Limb (tissue), 2 donors: ENCODE data around the gene TLR5.

Experiments
- DNase-seq, 2 donors: peaks; one replicate each; pipeline ENCODE4 v3.0.0-alpha.2; 2016; ENCODE audit errors: extremely low spot score in 2 of 2

The TLR5 gene

DNA sequence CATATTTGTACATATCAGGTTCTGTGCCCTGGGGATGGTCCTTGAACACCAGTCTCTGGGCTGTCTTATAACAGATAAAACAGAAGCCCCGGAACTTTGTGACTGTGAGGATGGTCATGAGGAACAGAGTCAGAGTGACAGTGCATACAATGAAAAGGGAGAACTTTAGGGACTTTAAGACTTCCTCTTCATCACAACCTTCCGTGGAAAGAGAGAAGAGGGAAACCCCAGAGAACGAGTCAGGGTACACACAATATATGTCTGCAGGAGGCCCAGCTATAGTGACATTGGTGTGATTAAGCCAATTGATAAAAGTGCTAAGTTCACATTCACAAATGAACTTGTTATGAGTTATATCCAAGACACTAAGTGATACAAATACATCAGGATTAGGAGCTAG is 32.1 kb downstream of the TLR5 start:
- DNase-seq, result no peak

DNA sequence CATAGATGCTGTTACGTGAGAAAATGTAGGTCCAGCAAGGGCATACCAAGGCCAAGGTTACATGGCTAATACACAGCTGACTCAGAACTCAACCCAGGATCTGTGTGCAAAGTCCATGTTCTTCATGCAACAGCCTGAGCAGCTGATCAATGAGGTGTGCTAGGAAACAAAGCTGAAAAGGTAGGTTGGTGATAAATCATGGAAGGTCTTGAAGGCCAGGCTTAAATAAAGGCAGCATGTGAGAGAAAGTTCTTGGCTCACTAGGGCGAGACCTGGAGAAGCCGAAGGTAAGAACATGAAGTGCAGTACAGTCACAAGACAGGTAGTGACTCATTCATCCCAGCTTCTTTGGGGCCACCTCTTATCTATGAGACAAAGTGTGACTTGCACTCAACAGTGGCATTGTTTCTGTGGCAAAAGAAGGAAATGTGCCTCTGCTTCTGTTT is 33.4 kb downstream of the TLR5 start:
- no peak for DNase-seq

DNA sequence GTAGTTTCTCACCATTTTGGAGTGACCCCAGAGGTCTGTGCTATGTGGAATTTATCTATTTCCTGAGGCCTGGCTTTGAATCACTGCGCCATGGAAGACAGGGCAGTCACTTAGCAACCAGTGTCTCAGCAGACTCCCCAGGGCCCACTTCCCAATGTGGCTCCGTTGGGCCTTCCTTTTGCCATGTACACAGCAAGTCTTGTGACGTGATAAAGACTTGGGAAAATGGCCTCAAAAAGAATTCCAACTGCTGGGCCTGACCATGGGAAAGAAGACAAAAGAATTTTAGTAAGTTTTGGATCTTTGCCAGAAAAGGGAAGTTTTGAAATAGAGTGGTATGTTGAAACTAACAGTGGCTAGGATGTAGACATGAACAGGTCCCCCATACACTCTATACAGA is 36.2 kb downstream of the TLR5 start:
- DNase-seq, result no peak

DNA sequence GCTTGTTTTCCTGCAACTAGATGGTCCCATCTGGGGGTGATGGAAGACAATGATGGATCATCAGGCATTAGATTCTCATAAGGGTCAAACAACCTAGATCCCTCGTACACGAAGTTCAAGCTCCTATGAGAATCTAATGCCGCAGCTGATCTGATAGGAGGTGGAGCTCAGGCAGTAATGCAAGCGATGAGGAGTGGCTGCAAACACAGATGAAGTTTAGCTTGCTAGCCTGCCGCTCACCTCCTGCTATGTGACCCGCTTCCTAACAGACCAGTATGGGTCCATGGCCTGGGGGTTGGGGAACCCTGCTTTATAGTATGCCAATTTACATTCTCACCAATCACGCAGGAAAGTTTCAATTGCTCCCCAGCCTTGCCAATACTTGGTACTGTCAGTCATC is 37.5 kb downstream of the TLR5 start:
- DNase-seq, result no peak

DNA sequence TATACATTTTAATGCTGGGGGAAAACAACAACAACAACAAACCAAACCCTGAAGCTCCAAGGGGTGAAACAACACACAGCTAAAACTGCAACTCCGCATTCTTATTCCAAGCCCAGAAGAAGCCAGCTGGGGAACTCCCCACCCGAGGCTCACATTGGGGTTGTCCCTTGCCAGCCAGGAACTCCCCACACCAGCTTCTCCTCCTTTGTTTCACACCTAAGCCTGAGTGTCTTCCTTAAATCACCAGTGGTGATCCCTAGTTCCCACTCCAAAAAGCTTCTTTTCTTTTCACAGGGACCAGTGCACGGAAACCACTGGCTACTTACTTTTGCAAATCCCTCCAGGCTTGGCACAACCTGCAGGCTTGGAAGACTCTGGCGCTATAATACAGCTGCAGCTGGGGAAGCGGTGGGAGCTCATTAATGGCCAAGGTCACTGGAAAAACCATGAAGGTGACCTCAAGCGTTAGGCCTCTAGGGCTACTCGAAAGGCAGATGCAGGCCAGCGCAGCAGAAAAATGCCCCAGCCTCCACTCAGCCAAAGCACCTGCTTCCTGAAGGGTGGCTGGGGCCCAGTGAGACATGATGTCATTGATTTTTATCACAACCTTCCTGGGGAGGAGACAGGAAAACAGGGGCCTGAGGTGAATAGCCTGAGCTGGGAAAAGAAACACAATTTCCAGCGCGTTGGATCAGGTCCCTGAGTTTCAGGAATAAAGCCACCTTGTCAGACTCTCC is 40.1 kb downstream of the TLR5 start:
- no peak for DNase-seq

DNA sequence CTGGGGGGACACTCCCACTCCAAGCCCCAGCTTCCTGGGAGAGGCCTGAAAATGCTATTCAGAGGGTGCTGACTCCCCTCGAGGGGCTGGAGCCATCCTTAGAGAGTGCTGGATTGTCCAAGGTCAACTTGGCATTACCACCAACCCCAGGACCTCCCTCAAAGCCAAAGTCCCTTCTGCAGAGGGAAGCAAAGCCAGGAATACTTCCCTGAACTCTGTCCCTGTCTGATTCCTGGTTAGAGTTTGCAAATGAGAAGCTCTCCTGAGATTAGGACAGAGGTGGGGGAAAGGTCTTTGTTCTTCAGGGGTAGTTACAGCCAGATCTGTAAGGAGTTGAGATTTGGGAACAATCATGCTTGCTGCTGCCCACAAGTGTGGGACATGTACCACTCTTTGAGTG is 45.3 kb downstream of the TLR5 start:
- no peak for DNase-seq

DNA sequence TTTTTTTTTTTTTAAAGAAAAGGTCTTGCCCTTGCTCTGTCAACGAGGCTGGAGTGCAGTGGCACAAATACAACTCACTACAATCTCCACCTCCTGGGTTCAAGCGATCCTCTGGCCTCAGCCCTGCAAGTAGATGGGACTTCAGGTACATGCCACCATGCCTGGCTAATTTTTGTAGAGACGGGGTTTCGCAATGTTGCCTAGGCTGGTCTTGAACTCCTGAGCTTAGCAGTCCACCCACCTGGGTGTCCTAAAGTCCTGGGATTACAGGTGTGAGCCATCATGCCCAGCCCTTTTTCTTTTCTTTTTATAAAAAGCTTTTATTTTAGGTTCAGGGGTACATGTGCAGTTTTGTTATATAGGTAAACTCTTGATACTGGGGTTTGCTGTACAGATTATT is 47.2 kb downstream of the TLR5 start:
- DNase-seq, result no peak

DNA sequence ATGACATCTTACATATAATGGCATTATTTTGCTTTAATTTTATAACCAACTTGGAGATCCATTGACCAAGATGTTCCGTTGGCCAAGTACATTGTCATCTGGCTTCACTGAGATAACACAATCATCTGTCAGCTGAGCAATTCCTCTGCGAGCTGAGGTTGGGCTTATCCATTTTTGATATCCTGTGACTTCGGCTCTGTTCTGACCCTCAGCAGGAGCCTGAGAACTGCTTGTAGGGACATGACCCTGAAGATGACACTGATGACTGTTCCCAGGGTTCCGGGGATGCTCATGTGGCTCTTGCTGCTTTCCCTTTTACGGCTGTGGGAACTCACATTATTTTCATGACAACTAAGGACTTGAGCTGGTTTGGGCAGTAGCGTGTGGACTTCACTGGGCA is 51.2 kb downstream of the TLR5 start:
- no peak for DNase-seq

DNA sequence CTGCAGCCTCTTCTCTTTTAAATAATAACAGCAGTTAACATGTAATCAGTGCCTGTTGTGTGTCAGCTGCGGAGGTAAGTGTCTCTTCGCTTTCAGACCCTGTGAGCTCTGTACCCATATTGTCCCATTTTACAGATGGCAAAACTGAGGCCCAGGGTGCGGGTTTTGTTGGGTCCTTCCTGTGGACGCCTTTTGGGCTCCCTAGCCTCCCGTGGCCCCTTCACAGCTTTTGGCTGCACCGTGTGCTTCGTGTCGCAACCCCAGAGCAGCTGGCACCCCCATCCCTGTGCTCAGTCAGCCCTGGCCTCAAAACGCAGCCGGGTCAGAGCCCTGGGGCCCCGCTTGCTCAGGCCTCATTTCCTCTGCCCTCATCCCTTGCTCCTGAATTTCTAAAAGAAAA is 53.8 kb downstream of the TLR5 start:
- DNase-seq, result no peak

DNA sequence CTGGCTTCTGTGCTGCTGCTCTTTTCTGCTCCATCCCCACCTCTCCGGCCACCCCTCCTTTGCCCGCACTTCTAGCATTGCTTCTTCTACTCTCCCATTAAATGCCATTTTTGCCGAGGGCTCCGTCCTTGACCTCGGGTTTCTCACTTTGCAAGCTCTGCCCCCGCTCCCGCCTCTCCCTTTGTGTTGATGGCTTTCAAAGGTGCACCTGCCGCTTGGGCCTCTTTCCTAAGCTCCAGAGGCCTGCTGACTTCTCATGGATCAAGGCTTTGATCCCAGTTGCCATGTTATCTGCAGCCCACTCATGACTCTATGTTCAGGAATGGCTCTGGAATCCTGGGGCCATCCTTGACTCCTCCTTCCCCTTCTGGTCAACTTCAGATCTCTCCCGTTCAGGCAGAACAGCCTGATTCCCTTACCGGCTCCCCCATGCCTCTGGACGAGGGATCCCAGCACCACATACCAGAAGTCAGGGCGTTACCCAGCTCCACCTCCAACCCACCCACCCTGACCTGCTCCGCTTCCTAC is 54.3 kb downstream of the TLR5 start:
- DNase-seq, result no peak

DNA sequence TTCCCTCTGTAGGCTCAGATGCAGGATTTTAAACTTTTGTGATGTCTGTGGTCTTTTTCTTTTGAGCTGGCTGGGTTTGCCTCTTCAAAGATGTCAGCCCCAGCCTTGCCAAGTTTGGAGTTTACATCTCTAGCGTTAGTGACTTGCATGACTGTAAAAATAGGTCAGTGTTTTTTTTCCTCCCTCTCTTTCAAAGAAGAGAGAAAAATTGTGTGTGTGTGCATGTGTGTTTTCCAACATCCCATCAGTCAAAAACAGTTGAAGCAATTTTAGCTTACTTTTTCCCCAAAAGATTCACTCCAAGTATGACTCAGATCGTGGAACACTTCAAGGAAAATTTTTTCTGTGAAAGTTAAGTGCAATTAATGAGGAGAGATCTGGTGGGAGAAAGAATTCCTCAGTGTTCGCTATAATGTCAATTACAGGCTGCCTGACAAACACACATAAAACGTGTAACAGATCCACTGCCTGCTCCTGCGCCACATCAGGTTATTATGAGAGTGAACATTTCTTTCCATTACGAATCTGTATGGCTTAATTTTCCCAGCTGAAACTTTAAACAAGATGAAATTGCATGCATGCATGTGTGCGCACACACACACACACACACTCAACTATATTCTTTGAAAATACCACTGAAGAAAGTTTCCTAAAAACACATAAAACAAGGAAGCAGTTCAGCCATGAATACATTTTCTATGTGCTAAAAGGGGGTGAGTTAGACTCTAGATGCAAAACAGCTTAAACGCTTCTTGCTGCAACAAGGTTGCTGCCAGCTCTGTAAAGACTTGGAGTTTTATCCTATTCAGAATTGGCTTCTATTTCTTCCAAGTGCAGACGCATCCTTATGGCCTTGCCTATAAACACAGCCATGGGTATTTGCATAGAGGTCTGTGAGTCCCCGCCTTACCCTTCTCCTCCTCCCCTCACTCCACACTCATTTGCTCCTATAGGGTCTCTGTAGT is 55.5 kb downstream of the TLR5 start:
- peak in 1 of 2 donors; percentile 86 for DNase-seq

DNA sequence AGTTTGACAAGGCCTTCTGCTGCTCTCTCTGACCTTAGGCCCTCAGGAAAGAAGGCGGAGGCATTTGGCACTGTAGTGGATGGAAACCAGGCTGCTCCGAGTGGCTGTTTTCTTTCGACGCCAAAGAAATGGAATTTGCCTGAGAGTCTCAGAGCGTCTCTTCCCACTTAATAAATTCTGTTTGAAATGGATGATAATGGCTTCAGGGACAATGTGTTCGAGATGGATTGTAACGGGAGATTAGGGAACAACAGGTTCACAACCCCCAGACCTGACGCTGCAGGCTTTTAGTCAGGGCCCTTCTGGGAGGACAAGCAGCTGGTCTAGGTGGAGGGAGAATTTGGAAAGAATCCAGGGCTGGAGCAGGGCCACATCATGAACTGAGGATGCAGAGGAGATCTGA is 58.6 kb downstream of the TLR5 start:
- no peak for DNase-seq

DNA sequence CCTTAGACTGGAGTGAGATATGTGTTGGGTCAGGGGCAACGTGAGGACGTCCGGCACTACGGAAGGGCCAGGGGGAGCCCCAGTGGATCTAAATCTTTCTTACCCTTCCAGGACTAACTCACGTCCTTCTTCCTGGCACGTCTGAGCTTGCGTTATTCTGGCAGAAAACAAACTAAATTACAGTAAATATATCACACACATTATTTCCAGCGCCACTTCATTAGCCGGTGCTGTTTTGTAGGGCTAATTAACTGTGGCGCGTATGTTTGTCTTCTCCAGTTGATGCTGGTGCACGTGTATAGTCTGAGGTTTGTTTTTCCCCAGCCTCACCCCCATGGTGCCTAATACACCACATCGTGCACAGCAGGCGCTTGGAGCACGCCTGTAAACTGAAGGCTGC is 59.2 kb downstream of the TLR5 start:
- no peak for DNase-seq

DNA sequence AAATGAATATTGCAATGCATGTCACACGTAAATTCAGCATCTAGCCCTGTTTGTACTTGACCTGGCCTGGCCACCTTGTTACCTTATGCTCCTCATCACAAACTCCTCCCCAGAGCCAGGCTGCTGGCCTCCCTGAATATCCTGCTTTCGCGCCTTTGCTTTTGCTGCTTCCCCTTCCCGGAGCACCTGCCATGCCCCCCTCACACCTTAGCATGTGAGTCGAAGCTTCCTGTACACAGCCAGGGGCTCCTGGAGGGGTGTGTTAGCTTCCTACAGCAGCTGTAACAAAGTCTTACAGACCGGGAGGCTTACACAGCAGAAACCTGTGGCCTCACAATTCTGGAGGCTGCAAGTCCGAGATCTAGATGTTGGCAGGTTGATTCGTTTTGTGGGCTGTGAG is 60.1 kb downstream of the TLR5 start:
- DNase-seq, result no peak

DNA sequence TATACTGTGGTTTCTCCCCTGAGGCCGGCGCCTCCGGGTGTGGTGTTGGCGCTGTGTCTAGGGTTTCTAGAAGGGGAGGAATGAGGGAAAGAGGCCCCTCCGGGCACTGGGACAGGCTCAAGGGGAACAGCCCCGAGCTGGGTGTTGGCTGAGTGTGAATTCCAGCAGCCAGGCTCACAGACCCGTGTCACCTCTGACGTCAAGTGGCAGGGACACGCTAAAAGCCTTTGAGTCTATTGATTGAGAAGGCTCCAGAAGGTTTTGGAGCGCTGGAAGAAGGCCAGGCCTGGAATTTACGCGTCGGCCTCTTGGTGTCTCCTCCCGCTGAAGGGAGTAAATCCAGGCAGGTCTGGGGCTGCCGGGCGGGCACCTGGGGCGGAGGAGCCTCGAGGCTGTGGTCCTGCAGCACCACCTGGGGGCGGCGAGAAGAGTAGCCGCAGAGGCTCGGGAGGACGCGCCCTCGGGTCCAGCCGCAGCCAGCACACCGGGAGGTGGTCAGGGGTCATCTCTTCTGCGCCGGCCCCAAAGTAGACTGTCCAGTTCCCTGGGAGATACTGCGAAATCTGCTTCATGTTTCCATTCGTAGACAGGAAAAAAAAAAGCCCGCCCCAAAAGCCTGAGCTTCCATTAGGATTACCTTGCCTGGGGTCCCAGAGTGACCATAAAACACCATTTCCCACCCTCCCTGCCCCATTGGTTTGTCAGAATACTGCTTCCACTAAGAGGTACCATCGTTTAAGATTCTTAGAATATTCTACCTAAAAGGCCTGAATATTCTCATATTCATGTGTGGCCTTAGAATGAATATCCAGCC is 61.7 kb downstream of the TLR5 start:
- peak; percentile 91 to 95 for DNase-seq

DNA sequence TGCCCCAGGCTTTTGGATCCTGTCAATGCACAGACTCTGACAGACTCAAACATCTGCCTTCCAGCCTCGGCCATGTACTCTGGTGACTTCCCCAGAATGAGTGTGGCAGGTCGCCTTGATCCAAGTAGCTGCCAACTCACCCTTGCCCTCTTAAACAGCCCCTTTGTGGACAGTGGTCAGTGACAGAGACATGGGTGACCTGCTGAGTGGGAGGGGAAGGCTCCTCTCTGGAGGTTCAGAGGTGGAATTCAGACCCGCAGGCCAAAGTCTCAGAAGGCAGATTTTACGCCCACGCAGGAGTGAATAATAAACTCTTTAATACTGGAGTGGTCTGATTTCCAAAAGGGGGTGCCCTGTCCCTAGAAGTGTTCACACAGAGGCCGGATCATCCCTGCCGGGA is 63.5 kb downstream of the TLR5 start:
- no peak for DNase-seq

DNA sequence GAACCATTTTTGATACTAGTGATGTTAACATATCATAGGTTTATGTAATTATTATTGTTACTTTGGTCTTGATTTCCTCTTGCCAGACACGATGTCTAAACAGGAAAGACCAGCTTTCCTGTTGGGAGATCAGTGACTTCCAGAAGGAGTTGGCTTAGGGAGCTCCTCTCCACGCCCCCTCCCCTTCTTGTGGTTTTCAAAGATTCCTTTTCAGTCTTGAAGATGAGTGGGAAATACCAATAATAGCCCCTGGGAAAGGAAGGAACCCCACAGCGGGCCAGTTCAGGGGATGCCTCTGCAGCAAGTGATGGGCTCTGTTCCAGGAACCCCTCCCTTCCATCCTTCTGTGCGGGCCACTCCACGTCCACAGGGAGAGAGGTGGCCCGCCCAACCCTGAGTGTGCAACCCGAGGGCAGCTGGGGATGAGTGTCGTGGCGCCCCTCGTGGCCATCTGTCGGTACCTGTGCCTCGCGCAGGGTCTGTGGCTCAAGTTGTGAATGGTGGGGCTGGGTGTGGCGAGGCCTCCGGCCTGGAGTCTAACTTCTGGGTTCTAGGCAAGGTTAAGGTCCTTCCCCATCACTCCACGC is 65.7 kb downstream of the TLR5 start:
- no peak for DNase-seq

DNA sequence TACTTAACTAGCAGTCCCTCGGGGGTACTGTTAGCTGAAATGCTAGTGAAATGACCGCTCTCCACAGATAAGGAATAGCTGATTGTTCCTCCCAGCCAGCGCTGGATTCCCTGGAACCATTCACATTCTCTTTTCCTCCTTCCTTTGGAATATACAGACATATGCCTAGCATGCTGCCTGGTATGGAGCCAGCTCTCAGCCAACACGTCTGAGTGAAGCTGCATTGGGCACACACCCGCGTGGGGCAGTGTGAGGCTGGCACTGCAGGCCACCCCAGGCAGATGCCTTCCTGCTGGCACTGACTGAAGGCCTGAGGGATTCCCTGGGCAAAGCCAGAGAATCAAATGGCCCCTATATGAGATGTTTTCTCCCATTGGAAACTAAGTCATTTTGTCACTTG is 66.7 kb downstream of the TLR5 start:
- DNase-seq, result no peak

DNA sequence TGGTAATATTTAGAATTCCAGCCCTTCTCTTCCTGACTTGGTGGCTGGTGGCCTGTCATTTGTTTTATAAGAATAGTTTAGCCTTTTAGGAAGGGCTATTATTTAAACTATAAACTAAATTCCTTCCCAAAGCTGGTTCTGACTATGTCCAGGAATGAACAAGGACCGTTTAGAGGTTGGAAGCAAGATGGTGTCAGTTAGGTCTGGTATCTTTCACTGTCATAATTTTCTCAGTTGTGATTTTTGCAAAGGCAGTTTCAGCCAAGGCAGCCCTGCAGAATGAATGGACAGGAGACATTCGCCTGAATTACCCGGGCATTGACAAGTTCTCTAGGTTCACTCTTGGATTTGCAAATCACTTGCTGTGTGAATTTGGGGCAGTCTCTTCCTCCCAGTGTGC is 67.2 kb downstream of the TLR5 start:
- no peak for DNase-seq

DNA sequence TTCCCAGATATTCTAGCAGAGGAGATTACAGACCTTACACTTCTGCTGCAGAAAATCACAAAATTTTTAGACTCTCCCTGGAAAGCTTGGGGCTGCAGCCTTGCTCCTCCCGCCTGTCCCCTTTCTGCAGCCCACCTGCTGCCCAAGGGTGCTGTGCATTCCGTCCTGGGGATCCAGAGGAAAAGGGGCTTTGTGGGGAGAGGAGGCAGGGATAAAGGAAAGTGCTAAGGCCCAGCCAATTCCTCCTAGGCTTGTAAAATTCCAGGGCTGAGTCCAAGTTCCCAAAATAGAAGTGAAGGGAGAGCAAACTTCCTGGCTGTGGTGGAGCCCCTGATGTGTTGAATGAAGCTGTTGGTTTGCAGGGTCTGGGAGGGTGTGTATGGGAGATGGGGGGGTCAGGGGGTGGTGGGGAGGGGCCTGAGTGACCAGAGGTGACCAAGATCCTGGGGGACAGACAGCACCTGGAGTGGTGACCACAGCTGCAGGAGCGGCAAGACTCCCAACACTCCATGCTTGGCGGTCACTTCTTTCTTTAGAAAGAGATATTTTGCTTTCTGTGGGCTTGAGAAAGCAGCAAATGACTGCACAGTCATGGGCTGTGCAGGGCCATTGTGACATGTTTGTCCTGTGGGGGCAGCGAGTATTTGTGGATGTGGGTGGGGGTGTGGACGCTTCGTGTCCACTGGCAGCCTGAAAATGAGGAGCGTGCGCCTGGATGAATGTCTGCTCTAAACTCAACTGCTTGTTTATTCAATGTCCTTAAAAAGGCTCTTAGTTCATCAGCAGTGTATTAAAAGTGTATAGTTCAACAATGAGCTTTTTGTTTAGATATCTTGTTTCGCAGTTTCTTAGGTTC is 68.4 kb downstream of the TLR5 start:
- DNase-seq, result peak in 1 of 2 donors; percentile 69
